GM19452 (cell line): ENCODE results near the gene HOXA4.

Source experiments
- ATAC-seq: cut with Tn5 transposase; IDR thresholded peaks from one replicate; pipeline ENCODE4 v1.9.1; 2021; ENCODE audit not compliant: unreplicated experiment

Gene HOXA4

GRCh38 chr7:27106181-27106900 lies 24.2 kb downstream of the HOXA4 start:
- ATAC-seq = no peak

GRCh38 chr7:27105301-27106031 lies 25.1 kb downstream of the HOXA4 start:
- ATAC-seq = no peak

GRCh38 chr7:27104341-27105058 lies 26.1 kb downstream of the HOXA4 start:
- no peak for ATAC-seq

DNA sequence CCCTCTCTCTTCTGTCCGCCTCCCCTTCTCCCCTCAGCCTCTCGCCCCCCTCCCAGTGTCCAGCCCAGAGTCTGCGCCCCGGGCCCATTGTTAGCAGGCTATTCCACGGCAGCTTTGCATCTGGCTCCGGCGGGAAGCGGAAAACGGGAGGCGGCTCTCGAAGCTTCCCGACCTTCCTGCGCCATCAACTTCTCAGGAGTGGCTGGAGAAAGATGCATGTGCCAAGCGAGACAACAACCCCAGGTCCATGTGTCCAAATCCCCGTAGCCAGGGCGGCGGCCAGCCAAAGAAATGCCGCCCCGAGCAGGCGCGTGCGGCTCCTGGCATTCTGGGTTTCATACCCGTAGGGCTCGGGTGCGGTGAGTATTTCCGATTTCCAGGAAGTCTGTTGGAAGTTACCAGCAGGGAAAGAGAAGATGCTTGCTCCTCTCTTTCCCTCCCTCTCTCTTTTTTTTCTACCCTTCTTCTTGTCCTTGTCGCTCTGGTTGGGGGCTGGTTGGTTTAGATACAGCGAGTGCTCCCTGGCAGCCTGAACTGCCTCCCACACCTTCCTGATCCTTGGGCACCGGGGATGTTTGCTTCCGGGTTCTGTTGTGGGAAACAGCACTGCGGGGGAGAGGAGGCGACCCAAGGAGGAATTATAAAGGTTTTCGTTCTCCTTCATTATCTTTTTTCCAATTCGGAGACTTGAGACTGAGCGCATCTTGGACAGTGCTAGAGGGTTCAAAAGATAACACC lies 26.9 kb downstream of the HOXA4 start:
- ATAC-seq = no peak

DNA sequence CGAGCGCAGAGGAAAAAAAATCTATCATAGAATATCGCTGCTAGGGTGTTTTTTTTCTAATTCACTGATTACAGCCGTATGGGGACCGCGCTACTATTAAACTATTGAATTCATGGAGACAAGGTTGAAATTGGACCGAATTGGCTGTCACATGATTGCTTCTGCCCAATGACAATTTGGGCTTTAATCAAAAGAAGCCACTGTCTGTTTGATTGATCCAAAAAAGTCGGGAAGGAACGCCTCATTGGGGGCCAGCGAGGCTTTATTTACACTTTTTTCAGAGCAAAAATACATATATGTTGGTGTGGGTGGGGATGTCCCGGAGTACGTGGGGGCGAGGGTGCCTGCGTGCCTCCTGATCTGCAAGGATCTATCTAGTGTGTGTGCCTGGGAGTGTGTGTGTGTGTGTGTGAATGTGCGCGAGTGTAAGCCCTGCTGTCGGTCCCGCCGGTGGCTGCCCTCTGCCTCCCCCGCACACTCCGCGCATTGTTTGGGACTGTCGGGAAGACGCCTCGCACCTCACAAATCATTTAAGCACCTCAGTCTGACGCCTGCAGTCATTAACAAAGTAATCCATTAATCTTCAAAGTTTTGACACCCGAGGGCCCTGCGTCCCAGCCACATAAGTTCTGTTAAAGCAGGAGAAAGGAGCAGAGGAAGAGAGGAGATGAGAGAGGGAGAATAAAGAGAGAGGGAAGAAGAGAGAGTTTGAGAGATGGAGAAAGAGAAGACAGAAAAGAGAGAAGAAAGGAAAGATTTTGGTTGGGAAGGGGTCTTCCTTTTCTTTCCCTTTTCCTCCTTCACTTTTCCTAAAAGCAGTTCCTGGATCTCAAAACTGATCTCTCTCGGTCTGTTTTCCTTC lies 27.7 kb downstream of the HOXA4 start, which contains the start of gene HOXA2:
TSS of gene HOXA2 (minus strand) at position 103 of the 862 bp plus-strand sequence. CDS start 183 bp downstream, outside the sequence.
- ATAC-seq = no peak

DNA sequence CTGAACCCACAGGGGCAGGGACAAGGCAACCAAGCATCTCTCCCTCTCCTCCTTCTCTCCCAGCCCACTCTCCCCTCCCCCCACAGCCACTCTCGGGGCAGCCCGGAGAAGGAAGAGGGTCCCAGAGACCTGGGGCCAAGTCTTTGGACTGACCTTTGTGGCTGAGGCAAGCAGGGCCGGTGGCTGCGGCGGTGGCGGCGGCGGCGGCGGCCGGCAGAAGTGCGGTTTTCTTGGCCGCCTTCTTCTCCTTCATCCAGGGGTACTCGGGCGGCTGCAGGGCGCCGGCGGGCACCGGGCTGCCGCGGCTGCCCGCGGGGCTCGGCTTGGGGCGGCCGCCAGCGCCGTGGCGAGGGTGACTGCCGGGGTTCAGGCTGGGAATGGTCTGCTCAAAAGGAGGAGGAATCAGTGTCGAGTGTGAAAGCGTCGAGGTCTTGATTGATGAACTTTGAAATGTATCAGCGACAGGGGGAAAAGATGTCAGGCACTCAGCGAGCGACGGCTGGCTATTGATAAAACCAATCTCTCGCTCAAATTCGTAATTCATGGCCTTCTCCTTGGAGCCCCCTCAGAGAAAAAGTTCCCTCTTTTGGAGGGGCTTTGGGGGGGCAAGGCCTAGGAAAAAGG lies 28.5 kb downstream of the HOXA4 start:
- ATAC-seq = no peak

DNA sequence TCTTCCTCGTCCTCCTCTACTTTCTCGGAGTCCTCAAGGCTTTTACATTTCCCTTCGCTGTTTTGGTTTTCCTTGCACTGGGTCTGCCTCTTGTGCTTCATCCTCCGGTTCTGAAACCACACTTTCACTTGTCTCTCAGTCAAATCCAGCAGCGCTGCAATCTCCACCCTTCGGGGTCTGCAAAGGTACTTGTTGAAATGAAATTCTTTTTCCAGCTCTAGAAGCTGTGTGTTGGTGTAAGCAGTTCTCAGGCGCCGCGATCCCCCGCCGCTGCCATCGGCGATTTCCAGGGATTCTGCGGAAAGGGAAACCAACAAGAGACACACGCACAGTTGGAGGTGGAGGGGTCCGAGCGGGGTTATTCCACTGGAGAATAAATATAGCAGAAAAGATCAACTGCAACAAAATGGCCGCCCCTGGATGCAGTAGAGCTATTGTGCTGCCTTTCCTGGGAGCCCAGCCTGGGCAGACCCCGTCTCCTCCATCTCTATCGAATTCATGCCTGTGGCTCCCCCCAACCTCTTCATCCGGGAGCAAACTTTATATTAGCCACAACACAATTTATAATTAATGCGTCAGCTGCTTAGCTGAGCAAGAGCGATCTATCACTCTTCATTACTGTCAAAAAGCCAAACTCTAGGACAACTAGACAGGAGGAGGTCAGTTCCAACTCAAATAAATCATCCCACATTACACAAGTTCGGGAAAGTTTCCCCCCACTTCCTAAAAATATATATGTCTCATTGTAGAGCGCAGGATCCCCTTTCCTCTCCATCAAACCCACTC lies 29.2 kb downstream of the HOXA4 start:
- no peak for ATAC-seq

DNA sequence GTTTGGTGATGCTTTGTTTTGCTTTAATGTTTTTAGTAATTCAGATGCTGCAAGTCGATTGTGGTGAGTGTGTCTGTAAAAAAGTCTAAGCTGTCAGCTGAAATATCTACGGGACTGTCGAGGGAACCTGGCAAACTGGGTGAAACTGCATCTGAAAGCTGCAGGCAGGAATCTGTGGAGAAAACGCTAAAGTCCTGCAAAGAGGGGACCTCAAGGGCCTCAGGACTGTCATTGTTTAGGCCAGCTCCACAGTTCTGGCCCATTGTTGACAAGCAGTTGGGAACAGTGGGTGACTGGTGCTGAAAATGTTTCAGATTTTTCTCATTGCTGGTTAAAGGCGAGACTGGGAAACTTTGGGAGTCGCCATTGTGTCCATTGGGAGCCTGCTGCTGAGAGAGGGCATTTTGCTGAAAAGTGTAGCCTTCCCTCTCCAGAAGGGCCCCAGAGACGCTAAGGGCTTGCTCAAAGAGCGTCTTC lies 29.8 kb downstream of the HOXA4 start:
- no peak for ATAC-seq

DNA sequence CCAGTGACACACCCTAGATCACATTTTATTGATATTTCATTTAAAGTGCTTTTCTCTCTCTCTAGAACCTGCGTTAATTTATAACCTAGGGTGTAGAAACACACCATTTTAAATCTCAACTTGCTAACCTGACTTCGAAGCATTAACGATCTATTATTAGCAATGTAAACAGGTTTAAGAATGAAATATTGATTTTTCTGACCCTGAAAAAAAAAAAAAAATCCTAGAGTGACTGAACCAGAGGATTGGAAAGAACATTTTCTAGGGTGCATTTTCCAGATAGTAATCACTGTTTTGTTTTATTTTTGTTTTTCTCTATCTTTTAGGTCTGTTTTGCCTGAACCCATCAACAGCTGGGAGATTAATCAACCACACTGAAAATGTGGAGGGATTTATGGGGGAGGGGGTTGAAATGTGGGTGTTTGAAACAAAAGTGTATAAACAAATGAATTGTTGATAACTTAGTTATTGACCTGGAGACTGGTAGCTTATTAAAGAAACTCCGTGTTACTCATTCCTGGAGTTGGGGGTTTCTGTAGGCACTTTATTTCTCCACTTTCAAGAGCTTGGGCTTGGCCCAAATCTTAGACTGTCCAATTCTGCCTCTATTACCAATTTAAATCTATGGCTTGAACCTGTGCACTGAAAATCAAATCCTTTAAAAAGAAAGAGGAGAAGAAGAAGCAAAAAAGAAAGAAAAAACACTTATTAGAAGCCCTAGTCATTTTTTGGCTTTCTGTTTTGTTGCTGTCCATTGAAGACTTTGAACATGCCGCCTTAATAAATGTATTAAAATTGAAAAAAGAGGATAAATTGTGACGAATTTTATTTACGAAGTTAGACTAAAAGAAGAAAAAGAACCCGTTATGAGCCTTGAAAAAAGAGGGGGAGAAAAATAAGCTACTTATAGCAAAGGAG lies 30.8 kb downstream of the HOXA4 start:
- no peak for ATAC-seq

GRCh38 chr7:27098578-27099451 lies 31.7 kb downstream of the HOXA4 start:
- ATAC-seq = no peak

DNA sequence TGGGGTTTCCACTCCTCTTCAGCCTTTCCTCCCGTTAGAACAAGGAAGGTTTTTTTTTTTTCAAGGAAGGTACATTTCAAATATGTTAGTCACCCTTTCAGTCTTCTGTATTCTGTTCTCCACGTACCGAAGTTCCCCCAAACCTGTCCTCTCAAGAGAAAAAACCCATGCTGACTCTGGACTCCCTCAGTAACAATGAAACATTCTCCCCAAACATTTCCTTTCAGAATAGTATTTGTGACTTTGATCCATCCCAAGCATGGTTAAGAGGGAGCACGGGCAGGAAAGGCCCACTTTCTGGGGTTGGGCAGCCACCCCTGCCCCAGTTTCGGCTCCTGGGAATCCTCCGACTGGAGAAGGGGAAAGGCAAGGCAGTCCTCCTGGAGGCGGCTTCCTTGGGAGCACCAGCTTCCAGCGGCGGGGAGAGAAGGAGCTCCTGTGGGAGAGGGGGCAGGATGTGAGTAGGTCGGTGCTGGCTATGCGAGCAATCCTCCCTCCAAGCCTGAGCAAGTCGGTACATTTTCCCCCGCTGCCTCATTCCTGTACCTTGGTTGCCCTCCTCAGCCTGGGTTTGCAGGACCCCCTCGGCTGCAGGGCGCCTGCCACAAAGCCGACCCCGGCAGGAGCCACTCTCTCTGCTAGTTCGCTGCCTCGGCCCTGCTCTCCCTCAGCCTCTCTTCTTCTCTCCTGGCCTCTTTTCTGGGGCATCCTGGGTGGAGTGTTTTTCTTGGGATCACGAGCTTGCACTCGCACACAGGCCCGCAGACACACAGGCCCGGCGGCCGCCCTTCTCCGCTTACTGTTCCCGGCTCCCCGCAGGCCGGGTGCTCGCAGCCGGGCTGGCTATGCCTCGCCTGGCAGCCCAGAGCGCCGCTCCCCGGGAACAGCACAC lies 32.6 kb downstream of the HOXA4 start:
- no peak for ATAC-seq

DNA sequence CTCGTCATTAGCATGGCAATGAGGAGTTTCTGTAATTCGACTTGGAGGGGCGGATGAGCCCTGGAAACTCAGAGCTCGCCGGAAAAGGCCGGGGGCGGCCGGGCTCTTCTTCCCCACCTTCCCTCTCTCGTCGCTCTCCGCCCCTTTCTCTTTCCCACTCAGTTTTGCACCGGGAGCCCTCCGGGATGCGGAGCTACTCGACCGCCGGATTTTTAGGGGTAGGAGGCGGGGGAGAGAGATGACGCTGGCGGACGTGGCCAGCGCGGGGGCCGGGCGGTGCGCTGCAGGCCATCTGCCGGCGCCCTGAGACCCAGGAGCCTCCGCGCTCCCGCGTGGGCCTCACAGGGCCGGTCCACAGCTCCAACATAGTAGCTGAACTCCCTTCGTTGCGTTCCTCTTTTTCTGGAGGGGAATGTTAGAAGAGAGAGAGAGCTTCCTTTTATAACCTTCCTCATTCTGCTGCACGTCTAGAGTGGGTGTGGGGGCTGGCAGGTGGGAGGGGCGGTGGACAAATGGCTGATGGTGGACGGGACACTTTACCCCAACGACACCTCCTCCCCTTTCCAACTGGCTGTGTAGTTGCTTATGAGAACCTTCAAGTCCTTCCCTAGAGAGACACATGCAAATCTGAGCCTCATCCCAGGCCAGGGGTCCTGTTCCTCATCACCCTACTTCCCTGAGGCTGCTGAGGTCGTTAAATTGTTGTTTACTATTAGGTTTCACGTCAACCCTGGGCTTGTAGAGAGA lies 33.6 kb downstream of the HOXA4 start:
- ATAC-seq = no peak

DNA sequence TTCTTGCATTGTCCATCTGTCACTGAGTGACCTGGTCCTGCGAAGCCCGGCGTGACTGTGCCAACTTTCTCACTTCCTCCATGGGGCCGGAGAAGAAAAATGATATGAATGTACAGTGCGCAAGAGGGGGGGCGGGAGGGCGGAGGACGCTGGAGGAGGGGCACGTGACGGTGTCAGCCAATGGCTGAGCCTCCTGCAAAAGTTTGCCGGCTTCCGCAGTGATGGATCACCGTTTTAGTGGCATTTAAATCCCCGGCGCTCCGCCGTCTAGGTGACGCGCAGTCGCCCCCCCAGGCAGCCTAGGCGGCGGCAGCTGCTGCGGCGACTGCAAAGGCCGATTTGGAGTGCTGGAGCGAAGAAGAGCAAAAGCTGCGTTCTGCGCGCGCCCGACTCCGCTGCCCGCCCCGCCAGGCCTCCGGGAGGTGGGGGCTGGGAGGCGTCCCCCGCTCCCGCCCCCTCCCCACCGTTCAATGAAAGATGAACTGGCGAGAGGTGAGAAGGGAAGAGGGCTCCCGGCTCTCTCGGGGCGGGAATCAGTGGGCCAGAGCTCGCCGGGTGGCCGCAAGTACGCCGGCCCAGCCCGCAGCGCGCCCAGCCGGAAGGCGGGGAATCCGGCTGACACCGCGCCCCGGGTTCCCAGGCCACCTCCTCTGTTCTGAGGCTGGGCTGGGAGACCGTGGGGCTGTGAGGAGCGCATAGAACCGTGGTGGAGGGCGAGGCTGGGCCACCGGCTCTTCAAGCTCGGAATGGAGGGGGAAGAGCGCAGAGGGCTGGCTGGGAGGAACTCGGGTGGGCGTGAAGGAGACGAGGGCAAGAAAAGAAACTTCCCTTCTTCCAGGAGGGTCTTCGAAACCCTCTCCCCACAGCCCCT lies 34.4 kb downstream of the HOXA4 start, which contains the start of gene HOXA1:
TSS of gene HOXA1 (minus strand) at position 104 of the 871 bp plus-strand sequence. CDS start at position 16, 88 bp downstream.
- ATAC-seq = peak; percentile 92
